Measurements from ENCODE around the gene LILRA5. TPM values are rescaled to one million over a fixed set of nuclear protein-coding genes. Genes with fewer than 3 reads are reported as not detected.

LILRA5 gene
- total and polyA plus RNA-seq, 2 of the 4 experiments (the other 2 are of a cell fraction), result not detected

DNA sequence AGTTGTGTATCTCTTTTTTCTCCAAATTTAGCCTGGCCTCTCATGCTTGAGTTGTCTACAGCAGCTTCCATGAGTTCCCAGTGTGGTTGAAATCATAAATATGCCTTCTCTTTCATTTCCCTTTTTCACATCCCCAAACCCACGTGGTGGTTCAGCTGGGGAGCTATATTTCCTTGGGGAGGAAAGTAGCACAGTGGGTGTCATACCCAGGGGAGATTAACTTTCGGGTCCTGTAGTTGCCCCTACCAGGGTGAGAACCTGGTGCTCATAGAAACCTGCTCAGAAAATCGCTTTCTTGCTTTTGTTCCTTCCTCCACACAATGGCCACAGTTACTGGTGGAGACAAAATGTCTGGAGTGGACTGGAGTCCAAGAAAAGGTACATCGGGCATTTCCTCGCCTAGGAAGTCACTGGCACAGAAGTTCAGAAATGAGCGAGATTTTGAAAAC lies 33.0 kb upstream of the LILRA5 start:
- POLR2A ChIA-PET (ENCODE audit: unreplicated experiment), result no interaction called here
- Histone ChIP-seq H3K56ac (ENCODE audit: extremely low read depth, insufficient read depth, low read length) (no peak overlapping the region), H3K9me1 (ENCODE audit: insufficient read depth, low read length) (no peaks in the 10 kb centered on the region), H2AK5ac (ENCODE audit: low read depth, low read length) (no peak overlapping the region), H4K91ac (ENCODE audit: insufficient read depth, low read depth, low read length) (no peak overlapping the region), H3K23ac (ENCODE audit: low read depth, low read length) (no peak overlapping the region), H4K5ac (ENCODE audit: low read depth, low read length) (no peak overlapping the region), H3K27me3 (ENCODE audit: control insufficient read depth, insufficient read depth, low read length) (no peaks in the 10 kb centered on the region), H2AFZ (replicated peaks; ENCODE audit: low read length, poor library complexity) (no peak overlapping the region), H3K4ac (ENCODE audit: low read depth, low read length) (no peak overlapping the region), H3K9ac (ENCODE audit: low read depth, low read length) (no peak overlapping the region), H3K4me2 (ENCODE audit: low read depth, low read length) (no peak overlapping the region), H2BK15ac (ENCODE audit: low read depth, low read length) (no peak overlapping the region), H2BK120ac (ENCODE audit: low read depth, low read length) (no peak overlapping the region), H2BK20ac (ENCODE audit: low read depth, low read length) (no peak overlapping the region), H3K14ac (replicated peaks; ENCODE audit: low read depth, low read length) (no peak overlapping the region), H2AK9ac (replicated peaks; ENCODE audit: low read depth, low read length, poor library complexity) (no peak overlapping the region), H3K4me3 (ENCODE audit: insufficient read depth, low read depth, low read length) (no peak overlapping the region), H3K36me3 (ENCODE audit: control insufficient read depth, insufficient read depth, low read length) (no peaks in the 10 kb centered on the region), H3K79me1 (ENCODE audit: low read depth in 1 of 2, low read length in 2 of 2) (no peaks in the 10 kb centered on the region), H3K27ac (ENCODE audit: insufficient read depth, low read length) (no peak overlapping the region), H3K9me3 (ENCODE audit: control insufficient read depth, insufficient read depth, low read length) (peaks cover 10% of the 10 kb centered on the region), H4K20me1 (ENCODE audit: insufficient read depth, low read length) (no peaks in the 10 kb centered on the region), H3K4me1 (ENCODE audit: control insufficient read depth, insufficient read depth, low read length) (no peaks in the 10 kb centered on the region), H4K8ac (ENCODE audit: low read depth in 2 of 2, low read length in 2 of 2) (no peak overlapping the region), H3K18ac (ENCODE audit: low read depth, low read length) (no peak overlapping the region), H2BK5ac (ENCODE audit: low read depth, low read length, poor library complexity, severe bottlenecking) (no peak overlapping the region)
- BruUV-seq (replicated peaks), result no TSS peak
- CTCF ChIA-PET, result no interaction called here
- TF ChIP-seq BHLHE40 (IDR thresholded peaks at IDR 0.05; ENCODE audit: low read depth, low read length) (no peak), MXI1 (IDR thresholded peaks at IDR 0.05; ENCODE audit: borderline replicate concordance, low read depth, low read length) (no peak), CTCF (conservative IDR thresholded peaks at IDR 0.05; ENCODE audit: low read depth, low read length) (no peak), RCOR1 (IDR thresholded peaks at IDR 0.05; ENCODE audit: insufficient replicate concordance, low read length) (no peak), CEBPB (IDR thresholded peaks at IDR 0.05; ENCODE audit: low read depth, low read length) (no peak), FOS (IDR thresholded peaks at IDR 0.05; ENCODE audit: low read depth, low read length) (no peak), ELK1 (IDR thresholded peaks at IDR 0.05; ENCODE audit: borderline replicate concordance, low read depth, low read length) (no peak), MAFK (IDR thresholded peaks at IDR 0.05; ENCODE audit: low read depth, low read length) (no peak), RAD21 (IDR thresholded peaks at IDR 0.05; ENCODE audit: low read length) (no peak), NFE2L2 (IDR thresholded peaks at IDR 0.05; ENCODE audit: low read depth, low read length) (no peak), SMC3 (IDR thresholded peaks at IDR 0.05; ENCODE audit: low read depth, low read length) (no peak), RFX5 (IDR thresholded peaks at IDR 0.05; ENCODE audit: low read depth, low read length) (no peak), MAZ (IDR thresholded peaks at IDR 0.05; ENCODE audit: borderline replicate concordance, low read depth, low read length) (no peak), POLR2A (IDR thresholded peaks at IDR 0.05; ENCODE audit: low read depth, low read length) (no peak), CHD1 (IDR thresholded peaks at IDR 0.05; ENCODE audit: low read depth, low read length) (no peak)
- TF ChIP-seq, protein P1, sequence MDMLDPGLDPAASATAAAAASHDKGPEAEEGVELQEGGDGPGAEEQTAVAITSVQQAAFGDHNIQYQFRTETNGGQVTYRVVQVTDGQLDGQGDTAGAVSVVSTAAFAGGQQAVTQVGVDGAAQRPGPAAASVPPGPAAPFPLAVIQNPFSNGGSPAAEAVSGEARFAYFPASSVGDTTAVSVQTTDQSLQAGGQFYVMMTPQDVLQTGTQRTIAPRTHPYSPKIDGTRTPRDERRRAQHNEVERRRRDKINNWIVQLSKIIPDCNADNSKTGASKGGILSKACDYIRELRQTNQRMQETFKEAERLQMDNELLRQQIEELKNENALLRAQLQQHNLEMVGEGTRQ (IDR thresholded peaks at IDR 0.05; ENCODE audit: low read depth, low read length), result no peak
- intact Hi-C loops (cut with micrococcal nuclease), result no loop called here
- dilution Hi-C loops (cut with HindIII; ENCODE audit: low sequenced_read_pairs, unreplicated experiment), result no loop called here
- ATAC-seq (ENCODE audit: low read depth) (no peak), DNase-seq (no peak)
- in situ Hi-C loops (cut with MboI; ENCODE audit: low sequenced_read_pairs), result no loop called here
- 70% methylated on average over 2 of the region's 6 CpGs; no CpG with 5 or more reads in 1 of the 2 experiments for WGBS, 2 experiments (ENCODE audit: extremely low coverage in 2 of 2, insufficient read length in 1 of 2)

Measured in IMR-90 (cell line).